Ovary (tissue), 3 donors: Measurements from ENCODE around the gene FAM170A.

Experiments used
- EP300 ChIP-seq: sonication (generic); formaldehyde crosslinking; IDR thresholded peaks from one replicate; pipeline ENCODE4 v1.6.1; 2017; ENCODE audit warnings: antibody characterized with exemption
- POLR2A ChIP-seq: fragments of 450-650 bp; IDR thresholded peaks from one replicate; pipeline ENCODE4 v1.6.1; 2017; ENCODE audit warnings: antibody characterized with exemption, mild to moderate bottlenecking, moderate library complexity
- TF ChIP-seq, protein P1 (sequence below), 3 donors: fragments of 450-650 bp in 2 of 3; fragments of 200-600 bp in 1 of 3; IDR thresholded peaks; one replicate each; pipeline versions ENCODE4 v1.5.1 to v1.8.0; 2016 to 2022; ENCODE audit warnings: antibody characterized with exemption in 3 of 3, mild to moderate bottlenecking in 1 of 3
- donor health status: DM: no; HTN: no; CAD: no.

- TF ChIP-seq, protein P1, sequence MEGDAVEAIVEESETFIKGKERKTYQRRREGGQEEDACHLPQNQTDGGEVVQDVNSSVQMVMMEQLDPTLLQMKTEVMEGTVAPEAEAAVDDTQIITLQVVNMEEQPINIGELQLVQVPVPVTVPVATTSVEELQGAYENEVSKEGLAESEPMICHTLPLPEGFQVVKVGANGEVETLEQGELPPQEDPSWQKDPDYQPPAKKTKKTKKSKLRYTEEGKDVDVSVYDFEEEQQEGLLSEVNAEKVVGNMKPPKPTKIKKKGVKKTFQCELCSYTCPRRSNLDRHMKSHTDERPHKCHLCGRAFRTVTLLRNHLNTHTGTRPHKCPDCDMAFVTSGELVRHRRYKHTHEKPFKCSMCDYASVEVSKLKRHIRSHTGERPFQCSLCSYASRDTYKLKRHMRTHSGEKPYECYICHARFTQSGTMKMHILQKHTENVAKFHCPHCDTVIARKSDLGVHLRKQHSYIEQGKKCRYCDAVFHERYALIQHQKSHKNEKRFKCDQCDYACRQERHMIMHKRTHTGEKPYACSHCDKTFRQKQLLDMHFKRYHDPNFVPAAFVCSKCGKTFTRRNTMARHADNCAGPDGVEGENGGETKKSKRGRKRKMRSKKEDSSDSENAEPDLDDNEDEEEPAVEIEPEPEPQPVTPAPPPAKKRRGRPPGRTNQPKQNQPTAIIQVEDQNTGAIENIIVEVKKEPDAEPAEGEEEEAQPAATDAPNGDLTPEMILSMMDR (IDR thresholded peaks at IDR 0.05), result no peak
- no peak for TF ChIP-seq POLR2A
- TF ChIP-seq EP300, result no peak
These were observed 49.1 kb downstream of the FAM170A start for GRCh38 chr5:119678351-119679028.
